Esophagus muscularis mucosa (tissue), 4 donors: Measurements from ENCODE around the gene GABRB3. TPM values are rescaled to one million over a fixed set of nuclear protein-coding genes. Genes with fewer than 3 reads are reported as not detected.

Experiments used
- DNase-seq: peaks from one replicate; pipeline ENCODE4 v3.0.0-alpha.2; 2017; ENCODE audit errors: extremely low spot score
- H3K27ac ChIP-seq, 4 donors: fragments of 200-600 bp; sonication (generic); replicated peaks in 1 of 4; 1 replicate in 3 of 4; 2 replicates in 1 of 4; pipeline ENCODE4 v1.5.1; 2016 to 2019; ENCODE audit warnings: mild to moderate bottlenecking in 1 of 4
- H3K27me3 ChIP-seq, 4 donors: fragments of 200-600 bp; sonication (generic); one replicate each; pipeline versions ENCODE4 v1.5.1 to v1.6.0; 2016 to 2019
- H3K36me3 ChIP-seq, 4 donors: fragments of 200-600 bp; sonication (generic); one replicate each; pipeline ENCODE4 v1.5.1; 2016 to 2019
- H3K4me1 ChIP-seq, 4 donors: fragments of 200-600 bp; sonication (generic); one replicate each; pipeline ENCODE4 v1.5.1; 2016 to 2019
- H3K4me3 ChIP-seq, 4 donors: fragments of 200-600 bp; sonication (generic); 1 replicate in 2 of 4; 2 replicates in 2 of 4; pipeline ENCODE4 v1.5.1; 2016 to 2019; ENCODE audit warnings: mild to moderate bottlenecking in 4 of 4, moderate library complexity in 1 of 4
- H3K9me3 ChIP-seq, 4 donors: fragments of 200-600 bp; sonication (generic); 1 replicate in 3 of 4; 2 replicates in 1 of 4; pipeline ENCODE4 v1.5.1; 2016 to 2019
- CTCF ChIP-seq, 3 experiments: fragments of 200-600 bp in 2 of 3; fragments of 450-650 bp in 1 of 3; sonication (generic) in 2 of 3; IDR thresholded peaks; one replicate each; pipeline ENCODE4 v1.5.1; 2017 to 2019; ENCODE audit warnings: antibody characterized with exemption in 3 of 3, mild to moderate bottlenecking in 2 of 3, moderate library complexity in 1 of 3
- EP300 ChIP-seq: sonication (generic); formaldehyde crosslinking; IDR thresholded peaks from one replicate; pipeline ENCODE4 v1.6.1; 2017; ENCODE audit warnings: antibody characterized with exemption
- POLR2A ChIP-seq: fragments of 450-650 bp; IDR thresholded peaks from one replicate; pipeline ENCODE4 v1.6.1; 2017; ENCODE audit warnings: antibody characterized with exemption, moderate library complexity, mild to moderate bottlenecking, low read depth
- POLR2AphosphoS5 ChIP-seq, 2 donors: sonication (generic); formaldehyde crosslinking; IDR thresholded peaks; one replicate each; pipeline ENCODE4 v1.6.1; 2017; ENCODE audit warnings: antibody characterized with exemption in 2 of 2
- WGBS: methylation state at CpG from one replicate; pipeline ENCODE4 v1.1.5; 2018; 5-methylcytosine and 5-hydroxymethylcytosine counted together
- intact Hi-C: fragments of 100-400 bp; cut with DNase I; formaldehyde crosslinking; loops from one replicate; pipeline ENCODE4 v1.15.1; 2023
- total RNA-seq, 4 donors: library from RNA; depleted of rRNA; stranded (reverse); fragments of >200 nt; gene quantifications; one replicate each; pipeline versions ENCODE4 v1.1.0 to v1.2.1, GENCODE V29; 2016

Gene GABRB3
- total RNA-seq, 4 donors from 2014 or later: 3.0 to 7.9 (median 4.2) TPM

DNA sequence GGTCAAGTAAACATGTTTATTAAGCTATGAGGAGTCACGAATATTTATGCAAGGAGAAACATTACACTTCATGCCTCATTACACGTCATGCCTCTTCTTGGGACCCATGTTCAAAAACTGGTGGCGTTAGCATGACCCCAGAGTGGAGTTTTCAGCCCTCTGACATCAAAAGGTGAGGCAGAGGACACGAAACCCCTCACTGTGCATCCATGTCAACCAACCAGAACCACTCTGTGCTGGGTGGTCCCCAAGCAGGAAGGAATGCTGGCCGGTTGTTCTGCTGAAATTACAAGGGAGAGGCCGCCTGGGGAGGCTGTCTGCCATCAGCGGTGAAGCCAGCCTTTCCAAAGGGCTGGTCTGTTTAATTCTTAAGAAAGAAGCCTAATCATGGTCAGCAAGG lies 83.4 kb downstream of the GABRB3 start:
- TF ChIP-seq CTCF (IDR thresholded peaks at IDR 0.05) (no peak), POLR2AphosphoS5 (IDR thresholded peaks at IDR 0.05) (no peak), POLR2A (no peak), EP300 (no peak)
- H3K36me3 ChIP-seq: no peaks in the 10 kb centered on the region
- H3K4me3 ChIP-seq: no peak overlapping the region
- H3K4me1 ChIP-seq: no peaks in the 10 kb centered on the region
- WGBS: 72% methylated on average over 4 of the region's 7 CpGs
- H3K27me3 ChIP-seq: no peaks in the 10 kb centered on the region
- intact Hi-C loops: no loop called here
- H3K9me3 ChIP-seq: peaks cover 0 to 9% (median 8%) of the 10 kb centered on the region in 4 donors
- H3K27ac ChIP-seq: no peak overlapping the region
- no peak for DNase-seq

DNA sequence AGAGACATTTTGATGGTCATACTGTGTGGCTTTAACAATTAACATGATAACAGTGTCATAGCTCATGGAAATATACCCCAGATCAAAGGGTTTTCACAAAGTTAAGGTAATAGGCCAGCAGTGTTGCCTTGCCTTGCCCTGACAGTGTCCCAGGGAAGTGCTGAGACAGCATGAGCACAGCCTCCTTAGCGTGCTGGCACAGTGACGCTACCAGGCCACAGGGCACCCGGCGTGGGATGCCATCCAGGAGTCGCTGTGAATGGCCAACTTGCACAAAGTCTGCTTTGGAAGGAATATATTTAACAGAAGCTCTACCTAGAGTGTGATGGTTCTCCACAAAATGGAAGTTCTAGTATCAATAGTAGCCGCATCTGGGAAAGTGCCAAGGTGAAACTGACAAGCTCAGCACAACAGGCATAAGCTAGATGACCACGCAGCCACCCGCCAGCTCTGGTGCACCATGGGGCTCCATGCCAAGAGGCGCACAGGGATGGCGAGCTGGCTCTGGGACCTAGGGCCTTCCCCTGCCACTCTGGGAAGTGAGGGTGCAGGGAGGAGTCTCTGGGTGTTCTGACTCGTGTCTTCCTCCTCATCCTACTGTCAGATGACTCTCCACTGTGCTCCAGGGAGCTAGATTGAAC lies 86.2 kb downstream of the GABRB3 start:
- 72% methylated on average over 11 of the region's 11 CpGs for WGBS
- intact Hi-C loops: no loop called here
- DNase-seq: no peak

DNA sequence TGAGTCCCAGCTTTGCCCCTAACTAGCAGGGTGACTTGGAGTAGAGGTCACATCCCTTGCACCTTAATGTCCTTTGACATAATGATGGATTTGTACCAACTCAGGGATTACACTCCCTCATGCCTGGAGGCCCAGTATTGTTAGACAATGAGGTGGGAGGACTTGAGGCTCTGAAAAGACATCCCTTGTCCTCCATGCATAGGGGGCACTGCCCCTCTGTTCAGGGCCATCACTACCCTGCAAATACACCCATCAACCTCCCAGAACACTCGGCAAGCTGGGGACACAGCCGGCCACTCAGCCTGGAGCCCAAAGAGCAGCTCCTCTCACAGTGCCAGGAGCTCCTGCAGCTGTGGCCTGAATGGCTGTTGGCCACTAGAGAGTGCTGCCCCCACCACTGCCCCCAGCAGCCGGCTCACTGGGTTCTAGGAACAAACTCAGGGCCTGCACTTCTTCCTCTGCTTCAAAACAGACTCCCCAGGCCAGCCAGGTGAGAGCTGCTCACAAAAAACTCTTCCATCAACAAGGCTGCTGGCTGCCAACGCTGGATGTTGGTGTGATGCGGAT lies 90.2 kb downstream of the GABRB3 start:
- H3K4me1 ChIP-seq: no peaks in the 10 kb centered on the region
- no peak for TF ChIP-seq POLR2A
- TF ChIP-seq POLR2AphosphoS5 (IDR thresholded peaks at IDR 0.05): no peak
- no peak for TF ChIP-seq EP300
- TF ChIP-seq CTCF (IDR thresholded peaks at IDR 0.05): no peak
- no peak for DNase-seq
- H3K27ac ChIP-seq: no peak overlapping the region
- 84% methylated on average over 3 of the region's 5 CpGs for WGBS
- no peak overlapping the region for H3K4me3 ChIP-seq
- intact Hi-C loops: no loop called here
- no peaks in the 10 kb centered on the region for H3K9me3 ChIP-seq
- no peaks in the 10 kb centered on the region for H3K27me3 ChIP-seq
- H3K36me3 ChIP-seq: no peaks in the 10 kb centered on the region

More for the DNA sequence above, 86.2 kb downstream of the GABRB3 start:
- Histone ChIP-seq H3K9me3 (no peaks in the 10 kb centered on the region), H3K36me3 (no peaks in the 10 kb centered on the region), H3K27me3 (no peaks in the 10 kb centered on the region), H3K4me1 (no peaks in the 10 kb centered on the region), H3K4me3 (no peak overlapping the region), H3K27ac (no peak overlapping the region)
- TF ChIP-seq POLR2AphosphoS5 (IDR thresholded peaks at IDR 0.05) (no peak), EP300 (no peak), POLR2A (no peak), CTCF (IDR thresholded peaks at IDR 0.05) (no peak)

DNA sequence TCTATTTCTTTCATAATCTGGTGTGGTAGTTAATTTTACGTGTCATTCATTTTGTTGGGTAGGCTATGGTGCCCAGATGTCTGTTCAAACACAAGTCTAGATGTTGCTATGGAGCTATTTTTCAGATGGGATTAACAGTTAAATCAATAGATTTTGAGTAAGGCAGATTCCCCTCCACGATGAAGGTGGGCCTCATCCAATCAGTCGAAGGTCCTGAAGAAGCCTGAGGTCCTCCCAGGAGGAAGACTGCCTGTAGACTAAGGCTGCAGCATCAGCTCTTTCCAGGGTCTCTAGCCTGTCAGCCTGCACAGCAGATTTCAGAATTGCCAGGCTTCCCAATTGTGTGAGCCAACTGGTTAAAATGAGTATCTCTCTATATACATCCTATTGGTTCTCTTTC lies 92.9 kb downstream of the GABRB3 start:
- 96% methylated on average over 3 of the region's 3 CpGs for WGBS

More for the DNA sequence above, 92.9 kb downstream of the GABRB3 start:
- Histone ChIP-seq H3K4me1 (no peaks in the 10 kb centered on the region), H3K36me3 (no peaks in the 10 kb centered on the region), H3K9me3 (no peaks in the 10 kb centered on the region), H3K4me3 (no peak overlapping the region), H3K27me3 (no peaks in the 10 kb centered on the region), H3K27ac (no peak overlapping the region)
- TF ChIP-seq POLR2A (no peak), EP300 (no peak), POLR2AphosphoS5 (IDR thresholded peaks at IDR 0.05) (no peak), CTCF (IDR thresholded peaks at IDR 0.05) (no peak)
- no peak for DNase-seq
- intact Hi-C loops: no loop called here
